Heart right ventricle (tissue), 16 donors: ENCODE results near the gene CAPZB. TPM values are rescaled to one million over a fixed set of nuclear protein-coding genes. Genes with fewer than 3 reads are reported as not detected.

Experiments used
- ATAC-seq, 8 donors: fragments of 200-7000 bp; cut with Tn5 transposase; one replicate each; pipeline ENCODE4 v1.9.1; 2020; ENCODE audit warnings: mild to moderate bottlenecking in 8 of 8, moderate library complexity in 8 of 8, moderate number of reproducible peaks in 1 of 8
- DNase-seq, 2 donors: peaks; one replicate each; pipeline ENCODE4 v3.0.0-alpha.2; 2020
- H3K27ac ChIP-seq, 10 donors: fragments of 200-600 bp; sonication (generic) in 2 of 10; one replicate each; pipeline versions ENCODE4 v1.5.0 to v1.8.0; 2020 to 2022; ENCODE audit warnings: mild to moderate bottlenecking in 3 of 10
- H3K27me3 ChIP-seq, 7 donors: fragments of 200-600 bp; one replicate each; pipeline ENCODE4 v1.8.0; 2021 to 2022; ENCODE audit warnings: mild to moderate bottlenecking in 2 of 7
- H3K36me3 ChIP-seq, 9 donors: fragments of 200-600 bp; sonication (generic) in 1 of 9; one replicate each; pipeline versions ENCODE4 v1.5.0 to v1.8.0; 2020 to 2022; ENCODE audit warnings: mild to moderate bottlenecking in 2 of 9
- H3K4me1 ChIP-seq, 9 donors: fragments of 200-600 bp; sonication (generic) in 1 of 9; one replicate each; pipeline versions ENCODE4 v1.5.0 to v1.8.0; 2020 to 2022; ENCODE audit warnings: mild to moderate bottlenecking in 4 of 9
- H3K4me3 ChIP-seq, 10 donors: fragments of 200-600 bp; sonication (generic) in 2 of 10; one replicate each; pipeline versions ENCODE4 v1.5.0 to v1.8.0; 2020 to 2022; ENCODE audit warnings: mild to moderate bottlenecking in 7 of 10, moderate library complexity in 2 of 10
- H3K9me3 ChIP-seq, 11 donors: fragments of 200-600 bp in 10 of 11; sonication (generic) in 2 of 11; one replicate each; pipeline versions ENCODE4 v1.5.0 to v1.8.0; 2013 to 2022; ENCODE audit warnings: mild to moderate bottlenecking in 2 of 11, control low read depth in 1 of 11, moderate library complexity in 1 of 11
- WGBS, 2 donors: extraction: QIAGEN DNeasy Blood & Tissue Kit; methylation state at CpG; one replicate each; pipeline ENCODE4 v1.1.7; 2013; ENCODE audit warnings: inconsistent platforms in 1 of 2; 5-methylcytosine and 5-hydroxymethylcytosine counted together
- intact Hi-C, 10 donors: fragments of 100-400 bp; cut with DNase I; formaldehyde crosslinking; loops; one replicate each; pipeline versions ENCODE4 v1.11.1 to v1.14.2; 2022
- polyA plus RNA-seq, 2 donors: library from polyadenylated mRNA; stranded (reverse); fragments of 200-250 nt; gene quantifications; one replicate each; pipeline ENCODE4 v1.2.3, GENCODE V29; 2013
- total RNA-seq, 10 donors: library from RNA; stranded (reverse); fragmentation: NEBNext Ultra II Directional in 3 of 10; extraction: Animal tissue kit (Norgen Biotek cat#: 25700) in 3 of 10; gene quantifications; one replicate each; pipeline versions ENCODE4 v1.2.1 to v1.2.4, GENCODE V29; 2021 to 2023
- TF ChIP-seq, protein P1 (sequence below), 9 donors: fragments of 200-600 bp; sonication (generic) in 2 of 9; IDR thresholded peaks; one replicate each; pipeline versions ENCODE4 v1.5.0 to v1.8.0; 2021 to 2022; ENCODE audit warnings: antibody characterized with exemption in 9 of 9, mild to moderate bottlenecking in 5 of 9, moderate library complexity in 1 of 9
- donor health status: Arrhythmogenic right ventricular cardiomyopathy.
- donor health status: ischemic (EF 13 %, LVEDD 7.1; RV severe dilation, severe dysfunction).
- donor health status: healthy with polysubstance abuse.
- donor health status: DM: no; HTN: yes; CAD: no.
- donor health status: DM: no; HTN: no; CAD: no.
- donor health status: ischemic (EF 25% LVEDD 6.9; RV normal size, moderate dysfunction).
- donor health status: ischemic (EF 25% LVEDD 5.7; RV mildly dilated, moderate dysfunction).
- donor health status: healthy.
- donor health status: DM: yes; HTN: yes; CAD: no.
- donor health status: Ischemic cardiomyopathy.
- donor health status: ischemic (EF 35%, LVEDD 5.7; RV mildly dilated, moderate dysfunction).
- donor health status: nonischemic (EF 11% LVEDD 7.7; RV severe dilation, severe dysfunction).
- donor health status: DM: yes; HTN: yes; CAD: no.
- donor health status: PGD.
- donor health status: ischemic (EF 29% LVEDD 5.4; RV normal size, mild dysfunction).
- donor health status: nonischemic (EF 23%, LVEDD 6.1; RV moderate dilation, normal function).

CAPZB gene
- total and polyA plus RNA-seq, 12 donors = 158 to 307 (median 228) TPM

DNA sequence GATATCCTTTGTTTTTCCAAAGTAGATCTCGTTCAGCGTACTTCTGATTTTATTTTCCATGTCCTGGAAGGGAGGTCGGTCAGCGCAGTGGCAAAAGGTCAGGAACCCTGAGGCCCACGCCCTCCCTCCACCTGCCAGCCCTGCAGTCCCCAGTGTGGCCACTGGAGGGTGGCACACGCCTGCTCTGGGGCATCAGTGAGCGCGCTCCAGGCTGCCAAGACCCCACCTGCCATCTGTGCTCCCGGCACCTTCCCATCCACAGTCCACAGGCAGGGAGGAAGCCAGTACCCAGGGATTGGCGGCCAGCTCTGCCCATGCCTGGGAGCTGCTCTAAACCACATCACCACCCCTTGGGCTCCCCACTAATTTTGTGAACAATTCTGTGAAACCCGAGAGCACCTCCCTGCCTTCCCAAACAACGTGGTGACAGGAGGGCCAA lies 140.9 kb downstream of the CAPZB start:
- peaks cover 3 to 34% (median 20%) of the 10 kb centered on the region in 9 donors for H3K4me1 ChIP-seq
- WGBS, 2 donors = 66 to 69% methylated on average over 12 of the region's 12 CpGs
- H3K36me3 ChIP-seq = peaks cover 0 to 92% (median 20%) of the 10 kb centered on the region in 9 donors
- peak overlapping the region in 2 of 10 donors; percentile 10 for H3K27ac ChIP-seq
- TF ChIP-seq, protein P1, sequence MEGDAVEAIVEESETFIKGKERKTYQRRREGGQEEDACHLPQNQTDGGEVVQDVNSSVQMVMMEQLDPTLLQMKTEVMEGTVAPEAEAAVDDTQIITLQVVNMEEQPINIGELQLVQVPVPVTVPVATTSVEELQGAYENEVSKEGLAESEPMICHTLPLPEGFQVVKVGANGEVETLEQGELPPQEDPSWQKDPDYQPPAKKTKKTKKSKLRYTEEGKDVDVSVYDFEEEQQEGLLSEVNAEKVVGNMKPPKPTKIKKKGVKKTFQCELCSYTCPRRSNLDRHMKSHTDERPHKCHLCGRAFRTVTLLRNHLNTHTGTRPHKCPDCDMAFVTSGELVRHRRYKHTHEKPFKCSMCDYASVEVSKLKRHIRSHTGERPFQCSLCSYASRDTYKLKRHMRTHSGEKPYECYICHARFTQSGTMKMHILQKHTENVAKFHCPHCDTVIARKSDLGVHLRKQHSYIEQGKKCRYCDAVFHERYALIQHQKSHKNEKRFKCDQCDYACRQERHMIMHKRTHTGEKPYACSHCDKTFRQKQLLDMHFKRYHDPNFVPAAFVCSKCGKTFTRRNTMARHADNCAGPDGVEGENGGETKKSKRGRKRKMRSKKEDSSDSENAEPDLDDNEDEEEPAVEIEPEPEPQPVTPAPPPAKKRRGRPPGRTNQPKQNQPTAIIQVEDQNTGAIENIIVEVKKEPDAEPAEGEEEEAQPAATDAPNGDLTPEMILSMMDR (IDR thresholded peaks at IDR 0.05) = peak; percentile 84 to 94 (median 87)
- no peaks in the 10 kb centered on the region for H3K9me3 ChIP-seq
- DNase-seq = peak; percentile 54 to 70
- peak; percentile 66 to 76 (median 74) for ATAC-seq
- intact Hi-C loops = loop anchor here in 7 of 10 donors (2.0 to 5.0 kb wide), 4 partner anchors 238 to 313 kb away; no protein-coding TSS in a partner anchor
- H3K4me3 ChIP-seq = no peak overlapping the region
- H3K27me3 ChIP-seq = no peaks in the 10 kb centered on the region

DNA sequence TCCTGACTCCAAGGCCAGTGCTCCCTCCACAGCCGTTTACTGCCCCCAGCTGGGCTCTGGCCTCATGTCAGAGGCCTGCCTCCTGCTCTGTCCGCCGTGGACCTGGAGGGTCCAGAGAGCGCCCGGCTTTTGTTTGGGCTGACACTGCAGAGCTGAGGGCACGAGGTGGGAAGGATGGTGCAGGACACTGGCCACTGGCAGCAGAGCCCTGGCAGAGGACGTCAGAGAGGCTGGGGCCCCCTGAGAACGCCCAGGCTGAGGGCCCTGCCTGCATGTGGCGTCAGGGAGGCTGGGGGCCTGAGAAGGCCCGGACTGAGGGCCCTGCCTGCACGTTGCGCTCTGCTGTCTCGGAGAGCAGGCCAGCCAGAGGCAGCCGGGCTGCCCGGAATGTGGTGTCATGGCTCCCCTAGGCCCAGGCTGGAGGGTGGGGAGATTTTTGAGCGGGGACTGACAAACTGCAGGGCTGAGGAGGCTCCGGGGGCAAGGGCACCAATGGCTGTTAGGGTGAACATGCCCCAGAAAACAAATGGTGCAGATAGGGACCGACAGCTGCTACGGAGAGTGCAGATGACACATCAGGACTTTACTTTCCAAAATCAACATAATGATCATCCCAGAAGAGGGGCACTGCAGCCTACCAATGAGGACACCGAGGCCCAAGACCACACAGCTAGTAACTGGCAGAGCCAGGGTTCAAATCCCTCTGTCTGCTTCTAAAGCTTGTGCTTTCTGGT lies 141.6 kb downstream of the CAPZB start:
- H3K27me3 ChIP-seq = no peaks in the 10 kb centered on the region
- intact Hi-C loops = loop anchor here in 7 of 10 donors (2.0 to 5.0 kb wide), 4 partner anchors 239 to 314 kb away; no protein-coding TSS in a partner anchor
- DNase-seq (no peak), ATAC-seq (no peak)
- H3K36me3 ChIP-seq = peaks cover 0 to 92% (median 19%) of the 10 kb centered on the region in 9 donors
- no peaks in the 10 kb centered on the region for H3K9me3 ChIP-seq
- H3K4me1 ChIP-seq = peaks cover 3 to 34% (median 20%) of the 10 kb centered on the region in 9 donors
- H3K4me3 ChIP-seq = no peak overlapping the region
- 88 to 90% methylated on average over 20 of the region's 20 CpGs for WGBS, 2 donors
- TF ChIP-seq, protein P1 (IDR thresholded peaks at IDR 0.05) = no peak
- H3K27ac ChIP-seq = peak overlapping the region in 2 of 10 donors; percentile 10

DNA sequence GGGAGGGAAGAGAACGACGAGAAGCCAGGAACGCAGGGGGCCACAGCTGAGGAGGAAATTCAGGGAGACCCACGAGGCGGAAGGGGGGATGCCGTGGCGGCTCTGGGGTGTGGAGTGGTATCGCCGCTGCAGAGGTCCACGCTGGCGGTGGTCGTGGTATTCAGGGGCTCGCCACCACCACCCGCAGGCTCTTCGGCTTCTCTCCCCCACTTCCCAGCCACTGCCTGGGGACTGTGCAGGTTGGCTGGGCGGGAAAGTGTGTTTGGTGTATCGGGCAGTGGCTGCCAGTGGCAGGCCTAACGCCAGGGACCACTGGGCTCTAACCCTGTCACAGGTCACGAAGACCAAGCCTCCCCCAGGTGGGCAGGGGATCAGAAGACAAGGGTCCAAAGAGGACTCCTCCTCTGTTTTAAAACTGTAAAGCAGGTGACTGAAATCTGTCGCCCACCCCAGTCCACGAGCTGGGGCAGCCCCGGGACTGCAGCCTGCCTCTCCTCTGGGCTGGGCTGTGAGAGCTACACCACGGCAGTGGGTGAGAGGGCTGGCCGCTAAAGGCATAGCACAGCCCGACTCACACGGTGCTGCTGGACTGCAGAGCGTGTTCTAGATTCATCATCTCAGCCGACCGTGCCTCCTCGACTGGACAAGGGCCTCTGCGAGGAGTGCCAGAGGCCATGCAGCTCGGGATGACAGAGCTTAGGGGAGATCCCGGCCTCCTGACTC lies 142.3 kb downstream of the CAPZB start:
- no peak for ATAC-seq

More for the DNA sequence above, 142.3 kb downstream of the CAPZB start:
- Histone ChIP-seq H3K36me3 (peaks cover 0 to 92% (median 19%) of the 10 kb centered on the region in 9 donors), H3K9me3 (no peaks in the 10 kb centered on the region), H3K4me3 (no peak overlapping the region), H3K27ac (peak overlapping the region in 1 of 10 donors; percentile 26), H3K4me1 (peaks cover 3 to 34% (median 20%) of the 10 kb centered on the region in 9 donors), H3K27me3 (no peaks in the 10 kb centered on the region)
- 86 to 87% methylated on average over 33 of the region's 33 CpGs for WGBS, 2 donors
- intact Hi-C loops = loop anchor here in 3 of 10 donors (5.0 kb wide), 3 partner anchors 239 to 314 kb away; no protein-coding TSS in a partner anchor
- TF ChIP-seq, protein P1 (IDR thresholded peaks at IDR 0.05) = no peak
- DNase-seq = no peak
